ENCODE data around the gene GPC3.

The GPC3 gene

GRCh38 chrX:133854290-133854689, 131.1 kb downstream of the GPC3 start:
- in situ Hi-C loops (cut with HindIII; ENCODE audit: low sequenced_read_pairs) = loop anchor here (25.0 kb wide), 1 partner anchor 108 kb away; no protein-coding TSS in a partner anchor

- in situ Hi-C loops (cut with HindIII; ENCODE audit: low sequenced_read_pairs) = loop anchor here (25.0 kb wide), 1 partner anchor 109 kb away; no protein-coding TSS in a partner anchor
Observed at GRCh38 chrX:133852837-133853356, 132.5 kb downstream of the GPC3 start.

- in situ Hi-C loops (cut with HindIII; ENCODE audit: low sequenced_read_pairs) = loop anchor here (25.0 kb wide), 1 partner anchor 110 kb away; no protein-coding TSS in a partner anchor
Observed at GRCh38 chrX:133852401-133852800, 133.0 kb downstream of the GPC3 start.

- in situ Hi-C loops (cut with HindIII; ENCODE audit: low sequenced_read_pairs) = loop anchor here (25.0 kb wide), 1 partner anchor 112 kb away; no protein-coding TSS in a partner anchor
Observed at GRCh38 chrX:133850399-133850798, 135.0 kb downstream of the GPC3 start.

- in situ Hi-C loops (cut with HindIII; ENCODE audit: low sequenced_read_pairs) = loop anchor here (25.0 kb wide), 1 partner anchor 113 kb away; no protein-coding TSS in a partner anchor
Observed at GRCh38 chrX:133849676-133850075, 135.7 kb downstream of the GPC3 start.

GRCh38 chrX:133847340-133847994, 137.9 kb downstream of the GPC3 start:
- in situ Hi-C loops (cut with HindIII; ENCODE audit: low sequenced_read_pairs) = no loop called here

- in situ Hi-C loops (cut with HindIII; ENCODE audit: low sequenced_read_pairs) = no loop called here
Observed at GRCh38 chrX:133846311-133846710, 139.1 kb downstream of the GPC3 start.

GRCh38 chrX:133840415-133840814, 145.0 kb downstream of the GPC3 start:
- in situ Hi-C loops (cut with HindIII; ENCODE audit: low sequenced_read_pairs) = no loop called here

GRCh38 chrX:133838761-133839676, 146.4 kb downstream of the GPC3 start:
- in situ Hi-C loops (cut with HindIII; ENCODE audit: low sequenced_read_pairs) = no loop called here

GRCh38 chrX:133837091-133837490, 148.3 kb downstream of the GPC3 start:
- in situ Hi-C loops (cut with HindIII; ENCODE audit: low sequenced_read_pairs) = no loop called here

- in situ Hi-C loops (cut with HindIII; ENCODE audit: low sequenced_read_pairs) = no loop called here
Observed at GRCh38 chrX:133836561-133836960, 148.8 kb downstream of the GPC3 start.

GRCh38 chrX:133834771-133835170, 150.6 kb downstream of the GPC3 start:
- in situ Hi-C loops (cut with HindIII; ENCODE audit: low sequenced_read_pairs) = no loop called here

GRCh38 chrX:133819546-133819945, 165.8 kb downstream of the GPC3 start:
- in situ Hi-C loops (cut with HindIII; ENCODE audit: low sequenced_read_pairs) = no loop called here

GRCh38 chrX:133818019-133818418, 167.4 kb downstream of the GPC3 start:
- in situ Hi-C loops (cut with HindIII; ENCODE audit: low sequenced_read_pairs) = no loop called here

GRCh38 chrX:133815496-133815895, 169.9 kb downstream of the GPC3 start:
- in situ Hi-C loops (cut with HindIII; ENCODE audit: low sequenced_read_pairs) = no loop called here

GRCh38 chrX:133813971-133814370, 171.4 kb downstream of the GPC3 start:
- in situ Hi-C loops (cut with HindIII; ENCODE audit: low sequenced_read_pairs) = no loop called here

GRCh38 chrX:133812402-133812801, 173.0 kb downstream of the GPC3 start:
- in situ Hi-C loops (cut with HindIII; ENCODE audit: low sequenced_read_pairs) = no loop called here

- in situ Hi-C loops (cut with HindIII; ENCODE audit: low sequenced_read_pairs) = no loop called here
Observed at GRCh38 chrX:133810925-133811324, 174.5 kb downstream of the GPC3 start.

GRCh38 chrX:133804072-133804471, 181.3 kb downstream of the GPC3 start:
- in situ Hi-C loops (cut with HindIII; ENCODE audit: low sequenced_read_pairs) = no loop called here

GRCh38 chrX:133796282-133796681, 189.1 kb downstream of the GPC3 start:
- in situ Hi-C loops (cut with HindIII; ENCODE audit: low sequenced_read_pairs) = no loop called here

- in situ Hi-C loops (cut with HindIII; ENCODE audit: low sequenced_read_pairs) = no loop called here
Observed at GRCh38 chrX:133794126-133794525, 191.3 kb downstream of the GPC3 start.

Data from endothelial cell of hepatic sinusoid (primary cell).